Neural cell (in vitro differentiated cells): ENCODE data around the gene RYR2.

Experiments
- EP300 ChIP-seq: fragments of 450-650 bp; conservative IDR thresholded peaks from 2 replicates; pipeline ENCODE4 v1.6.1; 2014; ENCODE audit warnings: antibody characterized with exemption, mild to moderate bottlenecking, moderate library complexity; ENCODE audit not compliant: poor library complexity, severe bottlenecking
- EZH2 ChIP-seq: fragments of 200-600, 300-800 bp; shearing (Covaris generic), sonication (generic); IDR thresholded peaks from 2 replicates; pipeline ENCODE4 v1.6.1; 2014; ENCODE audit warnings: antibody characterized with exemption, low read length, borderline replicate concordance, mild to moderate bottlenecking; ENCODE audit not compliant: insufficient read depth, poor library complexity, severe bottlenecking
- MXI1 ChIP-seq: fragments of 450-650 bp; conservative IDR thresholded peaks from 2 replicates; pipeline ENCODE4 v1.6.1; 2014; ENCODE audit warnings: antibody characterized with exemption, mild to moderate bottlenecking; ENCODE audit not compliant: poor library complexity, severe bottlenecking
- POLR2AphosphoS5 ChIP-seq: IDR thresholded peaks from 2 replicates; pipeline ENCODE4 v1.6.1; 2012
- RAD21 ChIP-seq: fragments of 450-650 bp; conservative IDR thresholded peaks from 2 replicates; pipeline ENCODE4 v1.6.1; 2014; ENCODE audit warnings: antibody characterized with exemption, mild to moderate bottlenecking, moderate library complexity
- SMC3 ChIP-seq: fragments of 450-650 bp; conservative IDR thresholded peaks from 2 replicates; pipeline ENCODE4 v1.6.1; 2014; ENCODE audit warnings: antibody characterized with exemption, mild to moderate bottlenecking, moderate library complexity; ENCODE audit not compliant: poor library complexity
- TAF1 ChIP-seq: IDR thresholded peaks from 2 replicates; pipeline ENCODE4 v1.6.1; 2012; ENCODE audit warnings: low read depth
- TF ChIP-seq, protein P1 (sequence below): fragments of 450-650 bp; IDR thresholded peaks from 2 replicates; pipeline ENCODE4 v1.5.1; 2014; ENCODE audit warnings: antibody characterized with exemption, mild to moderate bottlenecking, moderate library complexity; ENCODE audit not compliant: poor library complexity, severe bottlenecking
- TF ChIP-seq, protein P2 (sequence below): IDR thresholded peaks from 2 replicates; pipeline ENCODE4 v1.6.1; 2012; ENCODE audit warnings: borderline replicate concordance

DNA sequence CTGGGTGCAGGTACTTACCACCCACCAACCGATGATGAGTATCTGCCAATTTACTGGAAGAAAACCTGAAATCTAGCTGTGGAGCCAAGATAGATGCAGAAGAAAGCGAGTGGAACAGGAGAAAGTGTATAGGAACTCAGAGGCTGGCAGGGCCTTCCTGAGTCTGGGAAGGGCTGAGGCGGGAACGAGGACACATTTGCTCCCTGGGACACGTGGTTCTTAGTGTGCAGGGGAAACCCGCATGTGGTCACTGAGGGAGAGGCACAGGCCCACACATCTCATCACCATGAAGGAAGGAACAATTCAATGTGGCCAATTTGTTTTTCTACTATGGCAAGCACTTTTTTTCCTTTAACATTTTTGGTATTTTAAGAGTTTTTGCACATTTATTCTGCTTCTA, 8.2 kb downstream of the RYR2 start:
- TF ChIP-seq, protein P1, sequence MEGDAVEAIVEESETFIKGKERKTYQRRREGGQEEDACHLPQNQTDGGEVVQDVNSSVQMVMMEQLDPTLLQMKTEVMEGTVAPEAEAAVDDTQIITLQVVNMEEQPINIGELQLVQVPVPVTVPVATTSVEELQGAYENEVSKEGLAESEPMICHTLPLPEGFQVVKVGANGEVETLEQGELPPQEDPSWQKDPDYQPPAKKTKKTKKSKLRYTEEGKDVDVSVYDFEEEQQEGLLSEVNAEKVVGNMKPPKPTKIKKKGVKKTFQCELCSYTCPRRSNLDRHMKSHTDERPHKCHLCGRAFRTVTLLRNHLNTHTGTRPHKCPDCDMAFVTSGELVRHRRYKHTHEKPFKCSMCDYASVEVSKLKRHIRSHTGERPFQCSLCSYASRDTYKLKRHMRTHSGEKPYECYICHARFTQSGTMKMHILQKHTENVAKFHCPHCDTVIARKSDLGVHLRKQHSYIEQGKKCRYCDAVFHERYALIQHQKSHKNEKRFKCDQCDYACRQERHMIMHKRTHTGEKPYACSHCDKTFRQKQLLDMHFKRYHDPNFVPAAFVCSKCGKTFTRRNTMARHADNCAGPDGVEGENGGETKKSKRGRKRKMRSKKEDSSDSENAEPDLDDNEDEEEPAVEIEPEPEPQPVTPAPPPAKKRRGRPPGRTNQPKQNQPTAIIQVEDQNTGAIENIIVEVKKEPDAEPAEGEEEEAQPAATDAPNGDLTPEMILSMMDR = no peak
- TF ChIP-seq, protein P2, sequence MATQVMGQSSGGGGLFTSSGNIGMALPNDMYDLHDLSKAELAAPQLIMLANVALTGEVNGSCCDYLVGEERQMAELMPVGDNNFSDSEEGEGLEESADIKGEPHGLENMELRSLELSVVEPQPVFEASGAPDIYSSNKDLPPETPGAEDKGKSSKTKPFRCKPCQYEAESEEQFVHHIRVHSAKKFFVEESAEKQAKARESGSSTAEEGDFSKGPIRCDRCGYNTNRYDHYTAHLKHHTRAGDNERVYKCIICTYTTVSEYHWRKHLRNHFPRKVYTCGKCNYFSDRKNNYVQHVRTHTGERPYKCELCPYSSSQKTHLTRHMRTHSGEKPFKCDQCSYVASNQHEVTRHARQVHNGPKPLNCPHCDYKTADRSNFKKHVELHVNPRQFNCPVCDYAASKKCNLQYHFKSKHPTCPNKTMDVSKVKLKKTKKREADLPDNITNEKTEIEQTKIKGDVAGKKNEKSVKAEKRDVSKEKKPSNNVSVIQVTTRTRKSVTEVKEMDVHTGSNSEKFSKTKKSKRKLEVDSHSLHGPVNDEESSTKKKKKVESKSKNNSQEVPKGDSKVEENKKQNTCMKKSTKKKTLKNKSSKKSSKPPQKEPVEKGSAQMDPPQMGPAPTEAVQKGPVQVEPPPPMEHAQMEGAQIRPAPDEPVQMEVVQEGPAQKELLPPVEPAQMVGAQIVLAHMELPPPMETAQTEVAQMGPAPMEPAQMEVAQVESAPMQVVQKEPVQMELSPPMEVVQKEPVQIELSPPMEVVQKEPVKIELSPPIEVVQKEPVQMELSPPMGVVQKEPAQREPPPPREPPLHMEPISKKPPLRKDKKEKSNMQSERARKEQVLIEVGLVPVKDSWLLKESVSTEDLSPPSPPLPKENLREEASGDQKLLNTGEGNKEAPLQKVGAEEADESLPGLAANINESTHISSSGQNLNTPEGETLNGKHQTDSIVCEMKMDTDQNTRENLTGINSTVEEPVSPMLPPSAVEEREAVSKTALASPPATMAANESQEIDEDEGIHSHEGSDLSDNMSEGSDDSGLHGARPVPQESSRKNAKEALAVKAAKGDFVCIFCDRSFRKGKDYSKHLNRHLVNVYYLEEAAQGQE = no peak
- TF ChIP-seq POLR2AphosphoS5 (no peak), EZH2 (no peak), MXI1 (no peak), RAD21 (no peak), EP300 (no peak), SMC3 (no peak), TAF1 (no peak)
